IMR-90 (cell line): ENCODE results near the gene ERMN. TPM values are rescaled to one million over a fixed set of nuclear protein-coding genes. Genes with fewer than 3 reads are reported as not detected.

ENCODE experiments used
- ATAC-seq: fragments of 200-7000 bp; cut with Tn5 transposase; 2 replicates; pipeline ENCODE4 v1.9.1; 2020; ENCODE audit warnings: low read depth, mild to moderate bottlenecking, moderate library complexity
- BruUV-seq: library from RNA; stranded (reverse); fragments of 400-500 nt; replicated peaks from 2 replicates; lab custom pipeline; 2021; lab: Mats Ljungman, UMichigan
- CTCF ChIA-PET: fragments of 300-600 bp; formaldehyde crosslinking; extraction: SDS; loops from one replicate; lab custom pipeline; 2021; ENCODE audit warnings: antibody characterized with exemption; lab: Yijun Ruan, JAX
- POLR2A ChIA-PET: fragments of 300-600 bp; sonication (Branson Sonifier 250); formaldehyde crosslinking; loops from one replicate; lab custom pipeline; 2022; ENCODE audit warnings: antibody characterized with exemption; ENCODE audit not compliant: unreplicated experiment; lab: Charles Lee
- DNase-seq: peaks from one replicate; pipeline ENCODE4 v3.0.0; 2013
- H2AFZ ChIP-seq: replicated peaks from 2 replicates; pipeline ENCODE3; 2013; ENCODE audit warnings: low read length, mild to moderate bottlenecking; ENCODE audit not compliant: poor library complexity
- H2AK5ac ChIP-seq: 2 replicates; pipeline ENCODE4 v1.6.1; 2013; ENCODE audit warnings: low read depth, low read length, inconsistent platforms
- H2AK9ac ChIP-seq: replicated peaks from 2 replicates; pipeline ENCODE3; 2013; ENCODE audit warnings: mild to moderate bottlenecking, low read depth, low read length, moderate library complexity; ENCODE audit not compliant: poor library complexity
- H2BK120ac ChIP-seq: 2 replicates; pipeline ENCODE4 v1.6.1; 2013; ENCODE audit warnings: low read depth, low read length, inconsistent platforms
- H2BK15ac ChIP-seq: 3 replicates; pipeline ENCODE4 v1.6.1; 2013; ENCODE audit warnings: low read depth, low read length, inconsistent platforms
- H2BK20ac ChIP-seq: 2 replicates; pipeline ENCODE4 v1.6.1; 2013; ENCODE audit warnings: low read depth, mild to moderate bottlenecking, inconsistent platforms, low read length, moderate library complexity
- H2BK5ac ChIP-seq: 2 replicates; pipeline ENCODE4 v1.6.1; 2013; ENCODE audit warnings: mild to moderate bottlenecking, low read depth, low read length, inconsistent platforms; ENCODE audit not compliant: poor library complexity, severe bottlenecking
- H3K14ac ChIP-seq: replicated peaks from 2 replicates; pipeline ENCODE4 v1.6.1; 2013; ENCODE audit warnings: low read depth, low read length, inconsistent platforms
- H3K18ac ChIP-seq: 2 replicates; pipeline ENCODE4 v1.6.1; 2013; ENCODE audit warnings: low read depth, low read length, control low read depth
- H3K23ac ChIP-seq: 2 replicates; pipeline ENCODE4 v1.6.1; 2013; ENCODE audit warnings: low read depth, low read length, inconsistent platforms
- H3K27ac ChIP-seq: 2 replicates; pipeline ENCODE4 v1.5.1; 2013; ENCODE audit warnings: mild to moderate bottlenecking, control low read depth, low read length; ENCODE audit not compliant: insufficient read depth
- H3K27me3 ChIP-seq: 2 replicates; pipeline ENCODE4 v1.6.1; 2013; ENCODE audit warnings: low read length; ENCODE audit not compliant: control insufficient read depth, insufficient read depth
- H3K36me3 ChIP-seq: 2 replicates; pipeline ENCODE4 v1.6.1; 2013; ENCODE audit warnings: low read length, mixed read lengths; ENCODE audit not compliant: control insufficient read depth, insufficient read depth
- H3K4ac ChIP-seq: 2 replicates; pipeline ENCODE4 v1.6.1; 2013; ENCODE audit warnings: low read depth, low read length, inconsistent platforms
- H3K4me1 ChIP-seq: 2 replicates; pipeline ENCODE4 v1.6.1; 2013; ENCODE audit warnings: low read length, mixed read lengths; ENCODE audit not compliant: control insufficient read depth, insufficient read depth
- H3K4me2 ChIP-seq: 2 replicates; pipeline ENCODE4 v1.6.1; 2013; ENCODE audit warnings: low read depth, mild to moderate bottlenecking, control low read depth, low read length, moderate library complexity
- H3K4me3 ChIP-seq: 2 replicates; pipeline ENCODE4 v1.5.1; 2013; ENCODE audit warnings: low read depth, mild to moderate bottlenecking, control low read depth, low read length, moderate library complexity; ENCODE audit not compliant: insufficient read depth
- H3K56ac ChIP-seq: 2 replicates; pipeline ENCODE4 v1.6.1; 2013; ENCODE audit warnings: low read length, inconsistent platforms; ENCODE audit not compliant: insufficient read depth; ENCODE audit errors: extremely low read depth
- H3K79me1 ChIP-seq, 2 experiments: 2 replicates each; pipeline ENCODE4 v1.6.1; 2013; ENCODE audit warnings: low read length in 2 of 2, inconsistent platforms in 1 of 2, low read depth in 1 of 2
- H3K9ac ChIP-seq: 2 replicates; pipeline ENCODE4 v1.6.1; 2013; ENCODE audit warnings: low read depth, low read length, control low read depth
- H3K9me1 ChIP-seq: 2 replicates; pipeline ENCODE4 v1.6.1; 2013; ENCODE audit warnings: low read length, inconsistent platforms; ENCODE audit not compliant: insufficient read depth
- H3K9me3 ChIP-seq: 2 replicates; pipeline ENCODE4 v1.6.1; 2013; ENCODE audit warnings: low read length; ENCODE audit not compliant: control insufficient read depth, insufficient read depth
- H4K20me1 ChIP-seq: 2 replicates; pipeline ENCODE4 v1.6.1; 2013; ENCODE audit warnings: low read length, inconsistent platforms; ENCODE audit not compliant: insufficient read depth
- H4K5ac ChIP-seq: 2 replicates; pipeline ENCODE4 v1.6.1; 2013; ENCODE audit warnings: mild to moderate bottlenecking, low read depth, low read length, control low read depth
- H4K8ac ChIP-seq, 2 experiments: 2 replicates each; pipeline ENCODE4 v1.6.1; 2013; ENCODE audit warnings: low read depth in 2 of 2, low read length in 2 of 2, control low read depth in 1 of 2, inconsistent platforms in 1 of 2
- H4K91ac ChIP-seq: 2 replicates; pipeline ENCODE4 v1.6.1; 2013; ENCODE audit warnings: low read depth, low read length, inconsistent platforms; ENCODE audit not compliant: insufficient read depth
- BHLHE40 ChIP-seq: fragments of 150-350 bp; IDR thresholded peaks from 2 replicates; pipeline ENCODE4 v1.6.1; 2016; ENCODE audit warnings: mild to moderate bottlenecking, low read depth, low read length
- CEBPB ChIP-seq: IDR thresholded peaks from 2 replicates; pipeline ENCODE4 v1.6.1; 2012; ENCODE audit warnings: low read depth, low read length, improper control_type of control experiment
- CHD1 ChIP-seq: IDR thresholded peaks from 2 replicates; pipeline ENCODE4 v1.6.1; 2012; ENCODE audit warnings: low read depth, low read length, improper control_type of control experiment
- CTCF ChIP-seq: conservative IDR thresholded peaks from 2 replicates; pipeline ENCODE4 v1.5.1; 2012; ENCODE audit warnings: mild to moderate bottlenecking, low read depth, low read length, improper control_type of control experiment
- ELK1 ChIP-seq: fragments of 150-350 bp; IDR thresholded peaks from 2 replicates; pipeline ENCODE4 v1.6.1; 2016; ENCODE audit warnings: low read depth, mild to moderate bottlenecking, low read length, moderate library complexity, borderline replicate concordance
- FOS ChIP-seq: fragments of 150-350 bp; IDR thresholded peaks from 2 replicates; pipeline ENCODE4 v1.6.1; 2016; ENCODE audit warnings: low read depth, low read length
- MAFK ChIP-seq: IDR thresholded peaks from 2 replicates; pipeline ENCODE4 v1.6.1; 2012; ENCODE audit warnings: low read depth, low read length, improper control_type of control experiment
- MAZ ChIP-seq: IDR thresholded peaks from 2 replicates; pipeline ENCODE4 v1.6.1; 2012; ENCODE audit warnings: low read depth, mild to moderate bottlenecking, low read length, improper control_type of control experiment, moderate library complexity, borderline replicate concordance
- MXI1 ChIP-seq: IDR thresholded peaks from 2 replicates; pipeline ENCODE4 v1.6.1; 2012; ENCODE audit warnings: low read depth, mild to moderate bottlenecking, low read length, moderate library complexity, borderline replicate concordance
- NFE2L2 ChIP-seq: fragments of 150-350 bp; IDR thresholded peaks from 2 replicates; pipeline ENCODE4 v1.6.1; 2016; ENCODE audit warnings: low read depth, mild to moderate bottlenecking, low read length
- POLR2A ChIP-seq: IDR thresholded peaks from 2 replicates; pipeline ENCODE4 v1.6.1; 2012; ENCODE audit warnings: mild to moderate bottlenecking, low read depth, low read length
- RAD21 ChIP-seq: IDR thresholded peaks from 2 replicates; pipeline ENCODE4 v1.6.1; 2012; ENCODE audit warnings: low read length, improper control_type of control experiment
- RCOR1 ChIP-seq: IDR thresholded peaks from 2 replicates; pipeline ENCODE4 v1.6.1; 2012; ENCODE audit warnings: mild to moderate bottlenecking, low read length, improper control_type of control experiment; ENCODE audit not compliant: insufficient replicate concordance
- RFX5 ChIP-seq: IDR thresholded peaks from 2 replicates; pipeline ENCODE4 v1.8.0; 2012; ENCODE audit warnings: low read depth, mild to moderate bottlenecking, low read length, moderate library complexity
- SMC3 ChIP-seq: fragments of 150-350 bp; IDR thresholded peaks from 2 replicates; pipeline ENCODE4 v1.6.1; 2016; ENCODE audit warnings: low read depth, mild to moderate bottlenecking, antibody characterized with exemption, low read length, moderate library complexity
- USF2 ChIP-seq: fragments of 150-350 bp; IDR thresholded peaks from 2 replicates; pipeline ENCODE4 v1.6.1; 2017; ENCODE audit warnings: mild to moderate bottlenecking, antibody characterized with exemption, low read length, low read depth
- WGBS, 2 experiments: methylation state at CpG; one replicate each; pipeline versions ENCODE4 v1.1.5 to v1.1.7; 2013; ENCODE audit warnings: missing lambda C conversion rate in 2 of 2; ENCODE audit not compliant: insufficient read length in 1 of 2; ENCODE audit errors: extremely low coverage in 2 of 2; 5-methylcytosine and 5-hydroxymethylcytosine counted together
- dilution Hi-C: fragments of 300-500 bp; cut with HindIII; formaldehyde crosslinking; loops from one replicate; pipeline ENCODE4 v1.14.3; 2018; ENCODE audit warnings: low sequenced_read_pairs; ENCODE audit not compliant: unreplicated experiment
- in situ Hi-C: fragments of 300-500 bp; cut with MboI; formaldehyde crosslinking; loops from 3 replicates; pipeline ENCODE4 v1.14.3; 2019; ENCODE audit warnings: low sequenced_read_pairs, inconsistent platforms, mixed read lengths
- intact Hi-C: fragments of 100-400 bp; cut with micrococcal nuclease; formaldehyde crosslinking; loops from 2 replicates; pipeline ENCODE4 v1.10.0; 2022
- polyA plus RNA-seq, 3 experiments: library from polyadenylated mRNA; depleted of rRNA; stranded (reverse); fragments of >200 nt; gene quantifications; 2 replicates each; pipeline ENCODE4 v1.2.3, GENCODE V29; 2012; ENCODE audit warnings: low replicate concordance in 1 of 3
- total RNA-seq: library from RNA; depleted of rRNA; stranded (reverse); fragments of >200 nt; gene quantifications from 2 replicates; pipeline ENCODE4 v1.2.3, GENCODE V29; 2012

The ERMN gene
- total and polyA plus RNA-seq, 2 of the 4 experiments (the other 2 are of a cell fraction) = not detected

GRCh38 chr2:157311706-157312105 is 13.9 kb downstream of the ERMN start:
- DNase-seq = no peak
- no peak for TF ChIP-seq RAD21
- TF ChIP-seq BHLHE40 = no peak
- TF ChIP-seq USF2 = no peak
- TF ChIP-seq POLR2A = no peak
- TF ChIP-seq RFX5 = no peak
- TF ChIP-seq MAZ = no peak
- TF ChIP-seq MXI1 = no peak
- no peak for TF ChIP-seq CHD1
- no peak for TF ChIP-seq ELK1
- no peak for TF ChIP-seq SMC3
- TF ChIP-seq RCOR1 = no peak
- TF ChIP-seq FOS = no peak
- no peak for TF ChIP-seq CEBPB
- no peak for TF ChIP-seq MAFK
- TF ChIP-seq CTCF = no peak
- no peak for TF ChIP-seq NFE2L2
- H3K23ac ChIP-seq = no peak overlapping the region
- no peak overlapping the region for H2BK5ac ChIP-seq
- no peak overlapping the region for H4K8ac ChIP-seq
- H3K79me1 ChIP-seq = 0 out of 4 replicates have a peak, but pooled peaks cover 0 to 4% of the 10 kb centered on the region in 2 experiments
- no peak overlapping the region for H3K56ac ChIP-seq
- peaks cover 2% of the 10 kb centered on the region; the same call in 1 of the 2 replicates for H3K4me1 ChIP-seq
- no peak overlapping the region for H4K91ac ChIP-seq
- no peak overlapping the region for H2AFZ ChIP-seq
- dilution Hi-C loops (no loop called here), intact Hi-C loops (no loop called here), in situ Hi-C loops (no loop called here)
- H3K14ac ChIP-seq = no peak overlapping the region
- no peaks in the 10 kb centered on the region for H3K9me3 ChIP-seq
- no peak overlapping the region for H3K9ac ChIP-seq
- H3K27me3 ChIP-seq = no peaks in the 10 kb centered on the region
- CTCF ChIA-PET = interaction anchor here (0.7 kb wide), 1 partner anchor 9 kb away, joined by 3 read pairs; no protein-coding TSS in a partner anchor
- WGBS, 2 experiments = no CpG with 5 or more reads among the region's 1 CpG
- POLR2A ChIA-PET = no interaction called here
- no peak overlapping the region for H4K5ac ChIP-seq
- H3K36me3 ChIP-seq = peaks cover 10% of the 10 kb centered on the region
- no peak overlapping the region; the same call in 1 of the 2 replicates for H3K4me2 ChIP-seq
- no peaks in the 10 kb centered on the region; the same call in 1 of the 2 replicates for H3K9me1 ChIP-seq
- H2AK9ac ChIP-seq = no peak overlapping the region
- no peak overlapping the region for H3K4ac ChIP-seq
- H2BK120ac ChIP-seq = no peak overlapping the region
- H2BK20ac ChIP-seq = no peak overlapping the region
- H2AK5ac ChIP-seq = no peak overlapping the region
- no peak for ATAC-seq
- H3K18ac ChIP-seq = no peak overlapping the region
- H3K27ac ChIP-seq = no peak overlapping the region
- no TSS peak for BruUV-seq
- H2BK15ac ChIP-seq = no peak overlapping the region
- H3K4me3 ChIP-seq = no peak overlapping the region
- H4K20me1 ChIP-seq = no peaks in the 10 kb centered on the region
